ENCODE results near the gene NUMA1. TPM values are rescaled to one million over a fixed set of nuclear protein-coding genes. Genes with fewer than 3 reads are reported as not detected.

The NUMA1 gene
- polyA plus RNA-seq, result 116 and 157 TPM in 2 replicates
- polyA minus RNA-seq, result 247 and 307 TPM in 2 replicates

GRCh38 chr11:72080326-72081183 lies at the start of gene NUMA1, which contains the start of gene LRRC51:
TSS of gene NUMA1 (minus strand) at chr11:72080542. CDS start at chr11:72035943, 44,599 bp downstream.
TSS of gene LRRC51 (plus strand) at chr11:72080850. CDS start at chr11:72089084, 8,234 bp downstream.
- TF ChIP-seq REST (IDR thresholded peaks at IDR 0.05; ENCODE audit: borderline replicate concordance) (no peak), EP300 (conservative IDR thresholded peaks at IDR 0.05; ENCODE audit: poor library complexity, severe bottlenecking) (no peak), TAF1 (IDR thresholded peaks at IDR 0.05; ENCODE audit: low read depth) (peak; percentile 58), MXI1 (conservative IDR thresholded peaks at IDR 0.05; ENCODE audit: poor library complexity, severe bottlenecking) (peak; percentile 84), RAD21 (conservative IDR thresholded peaks at IDR 0.05) (no peak), SMC3 (conservative IDR thresholded peaks at IDR 0.05; ENCODE audit: poor library complexity) (peak; percentile 27), EZH2 (IDR thresholded peaks at IDR 0.05; ENCODE audit: borderline replicate concordance, insufficient read depth, low read length, poor library complexity, severe bottlenecking) (no peak), POLR2AphosphoS5 (IDR thresholded peaks at IDR 0.05) (peak; percentile 72), CTCF (IDR thresholded peaks at IDR 0.05; ENCODE audit: poor library complexity, severe bottlenecking) (peak; percentile 32)
- Histone ChIP-seq H2AFZ (ENCODE audit: low read depth, low read length) (peak within 1 kb of the TSS; percentile 47), H3K4me3 (ENCODE audit: low read length) (peak within 1 kb of the TSS; percentile 73), H3K4me2 (ENCODE audit: low read length) (peak within 1 kb of the TSS; percentile 57), H3F3A (ENCODE audit: insufficient read depth, low read length, poor library complexity, severe bottlenecking) (no peaks in the 10 kb centered on the region), H3K9ac (ENCODE audit: low read length) (peak within 1 kb of the TSS; percentile 79), H3K36me3 (ENCODE audit: insufficient read depth, low read length) (no peaks in the 10 kb centered on the region), H3K79me2 (replicated peaks; ENCODE audit: insufficient read depth, low read length) (peaks cover 46% of the 10 kb centered on the region), H3K9me3 (ENCODE audit: low read length) (no peaks in the 10 kb centered on the region), H3K27ac (ENCODE audit: low read length) (peak within 1 kb of the TSS; percentile 90), H3K9me2 (ENCODE audit: insufficient read depth, low read length) (no peaks in the 10 kb centered on the region), H4K20me1 (ENCODE audit: insufficient read depth) (no peaks in the 10 kb centered on the region), H3K27me3 (ENCODE audit: insufficient read depth, low read depth, low read length) (no peaks in the 10 kb centered on the region)

- Histone ChIP-seq H3F3A (ENCODE audit: insufficient read depth, low read length, poor library complexity, severe bottlenecking) (no peaks in the 10 kb centered on the region), H3K27me3 (ENCODE audit: insufficient read depth, low read depth, low read length) (no peaks in the 10 kb centered on the region), H3K4me3 (ENCODE audit: low read length) (no peak overlapping the region), H2AFZ (ENCODE audit: low read depth, low read length) (no peak overlapping the region), H3K79me2 (replicated peaks; ENCODE audit: insufficient read depth, low read length) (no peaks in the 10 kb centered on the region), H3K9me2 (ENCODE audit: insufficient read depth, low read length) (no peaks in the 10 kb centered on the region), H3K9ac (ENCODE audit: low read length) (no peak overlapping the region), H3K27ac (ENCODE audit: low read length) (no peak overlapping the region), H3K36me3 (ENCODE audit: insufficient read depth, low read length) (no peaks in the 10 kb centered on the region), H3K9me3 (ENCODE audit: low read length) (peaks cover 9% of the 10 kb centered on the region), H3K4me2 (ENCODE audit: low read length) (no peak overlapping the region), H4K20me1 (ENCODE audit: insufficient read depth) (no peaks in the 10 kb centered on the region)
- TF ChIP-seq RAD21 (conservative IDR thresholded peaks at IDR 0.05) (no peak), EZH2 (IDR thresholded peaks at IDR 0.05; ENCODE audit: borderline replicate concordance, insufficient read depth, low read length, poor library complexity, severe bottlenecking) (no peak), EP300 (conservative IDR thresholded peaks at IDR 0.05; ENCODE audit: poor library complexity, severe bottlenecking) (no peak), CTCF (IDR thresholded peaks at IDR 0.05; ENCODE audit: poor library complexity, severe bottlenecking) (no peak), POLR2AphosphoS5 (IDR thresholded peaks at IDR 0.05) (no peak), REST (IDR thresholded peaks at IDR 0.05; ENCODE audit: borderline replicate concordance) (no peak), MXI1 (conservative IDR thresholded peaks at IDR 0.05; ENCODE audit: poor library complexity, severe bottlenecking) (no peak), TAF1 (IDR thresholded peaks at IDR 0.05; ENCODE audit: low read depth) (no peak)
These were observed 49.0 kb upstream of the NUMA1 start for GRCh38 chr11:72129381-72129780.
